CD4-positive, alpha-beta T cell (primary cell): ENCODE data around the gene REV1. TPM values are rescaled to one million over a fixed set of nuclear protein-coding genes. Genes with fewer than 3 reads are reported as not detected.

Experiments used
- ATAC-seq: fragments of 200-7000 bp; cut with Tn5 transposase; one replicate; pipeline ENCODE4 v1.10.0; 2022; ENCODE audit warnings: mild to moderate bottlenecking; ENCODE audit not compliant: poor library complexity
- CTCF ChIA-PET: fragments of 350-600 bp; sonication (Branson Sonifier 250); formaldehyde crosslinking; loops from one replicate; lab custom pipeline; 2021; ENCODE audit warnings: antibody characterized with exemption, inconsistent platforms; lab: Charles Lee
- POLR2A ChIA-PET: fragments of 350-600 bp; sonication (Branson Sonifier 250); formaldehyde crosslinking; loops from one replicate; lab custom pipeline; 2021; ENCODE audit warnings: antibody characterized with exemption, inconsistent platforms; lab: Charles Lee
- DNase-seq, 14 experiments: peaks; one replicate each; pipeline ENCODE4 v3.0.0-alpha.2; 2013 to 2020; ENCODE audit warnings: mixed read lengths in 2 of 14
- H3K27ac ChIP-seq, 2 donors: one replicate each; pipeline versions ENCODE4 v1.5.1 to v1.7.0; 2013; ENCODE audit warnings: low read length in 2 of 2, low read depth in 1 of 2, mild to moderate bottlenecking in 1 of 2
- H3K27me3 ChIP-seq, 2 experiments: 1 replicate in 1 of 2; 2 replicates in 1 of 2; pipeline versions ENCODE4 v1.6.1 to v1.7.0; 2013; ENCODE audit warnings: low read length in 2 of 2, control low read depth in 1 of 2, mild to moderate bottlenecking in 1 of 2, moderate library complexity in 1 of 2; ENCODE audit not compliant: insufficient read depth in 2 of 2, control insufficient read depth in 1 of 2
- H3K36me3 ChIP-seq: one replicate; pipeline ENCODE4 v1.6.1; 2013; ENCODE audit warnings: low read length, control low read depth; ENCODE audit not compliant: insufficient read depth
- H3K4me1 ChIP-seq: one replicate; pipeline ENCODE4 v1.6.1; 2013; ENCODE audit warnings: low read length, control low read depth; ENCODE audit not compliant: insufficient read depth
- H3K4me3 ChIP-seq: one replicate; pipeline ENCODE4 v1.5.1; 2013; ENCODE audit warnings: mild to moderate bottlenecking, low read length, moderate library complexity
- H3K9me3 ChIP-seq, 2 experiments: 1 replicate in 1 of 2; 2 replicates in 1 of 2; pipeline versions ENCODE4 v1.6.1 to v1.7.0; 2013; ENCODE audit warnings: low read length in 2 of 2, mild to moderate bottlenecking in 2 of 2, control low read depth in 1 of 2, moderate library complexity in 1 of 2; ENCODE audit not compliant: control insufficient read depth in 1 of 2, insufficient read depth in 1 of 2
- H3K27ac Mint-ChIP-seq: one replicate; pipeline ENCODE4 v1.8.0; 2020; ENCODE audit warnings: mixed read lengths
- H3K27me3 Mint-ChIP-seq: one replicate; pipeline ENCODE4 v1.8.0; 2021; ENCODE audit warnings: mixed read lengths
- H3K36me3 Mint-ChIP-seq: one replicate; pipeline ENCODE4 v1.8.0; 2021; ENCODE audit warnings: low read depth, mixed read lengths
- H3K4me1 Mint-ChIP-seq: one replicate; pipeline ENCODE4 v1.8.0; 2021; ENCODE audit warnings: low read depth, mixed read lengths
- H3K4me3 Mint-ChIP-seq: one replicate; pipeline ENCODE4 v1.8.0; 2020; ENCODE audit warnings: mild to moderate bottlenecking, mixed read lengths
- H3K9me3 Mint-ChIP-seq: one replicate; pipeline ENCODE4 v1.8.0; 2020; ENCODE audit warnings: mixed read lengths
- CTCF ChIP-seq: fragments of 200-600 bp; IDR thresholded peaks from one replicate; pipeline ENCODE4 v1.8.0; 2022; ENCODE audit warnings: antibody characterized with exemption, mild to moderate bottlenecking
- intact Hi-C, 2 experiments: fragments of 100-400 bp; cut with DNase I in 1 of 2; cut with micrococcal nuclease in 1 of 2; formaldehyde crosslinking; loops; one replicate each; pipeline versions ENCODE4 v1.15.1 to v1.9.0; 2023 to 2025; cut with DNase I, micrococcal nuclease
- total RNA-seq, 174 experiments: library from RNA in 2 of 174; stranded (reverse) in 2 of 174; gene quantifications; one replicate each; pipeline ENCODE4 v1.2.3 and lab custom pipeline; 2021 to 2026

REV1 gene
- total RNA-seq, 2 experiments from 2014 or later: 39.8 TPM

- H3K27me3 Mint-ChIP-seq: no peaks in the 10 kb centered on the region
- intact Hi-C loops: no loop called here
- H3K4me3 ChIP-seq: no peak overlapping the region
- H3K4me1 ChIP-seq: no peaks in the 10 kb centered on the region
- H3K36me3 ChIP-seq: peaks cover 93% of the 10 kb centered on the region
- TF ChIP-seq CTCF: no peak
- DNase-seq: no peak
- H3K36me3 Mint-ChIP-seq: peaks cover 88% of the 10 kb centered on the region
- POLR2A ChIA-PET: no interaction called here
- H3K4me1 Mint-ChIP-seq: peaks cover 8% of the 10 kb centered on the region
- H3K9me3 ChIP-seq: no peaks in the 10 kb centered on the region
- no peak overlapping the region for H3K27ac ChIP-seq
- CTCF ChIA-PET: no interaction called here
- no peak overlapping the region for H3K4me3 Mint-ChIP-seq
- H3K27ac Mint-ChIP-seq: peak overlapping the region; percentile 14
- H3K9me3 Mint-ChIP-seq: no peaks in the 10 kb centered on the region
- H3K27me3 ChIP-seq: no peaks in the 10 kb centered on the region
- no peak for ATAC-seq
Measured at GRCh38 chr2:99399063-99399462, 90.8 kb downstream of the REV1 start.

- Mint-ChIP-seq H3K4me3 (no peak overlapping the region), H3K4me1 (peaks cover 2% of the 10 kb centered on the region), H3K36me3 (peaks cover 87% of the 10 kb centered on the region), H3K27ac (no peak overlapping the region), H3K9me3 (no peaks in the 10 kb centered on the region), H3K27me3 (no peaks in the 10 kb centered on the region)
- no peak for TF ChIP-seq CTCF
- H3K27ac ChIP-seq: no peak overlapping the region
- ChIA-PET POLR2A (no interaction called here), CTCF (no interaction called here)
- no peaks in the 10 kb centered on the region for H3K4me1 ChIP-seq
- H3K36me3 ChIP-seq: peaks cover 94% of the 10 kb centered on the region
- ATAC-seq: no peak
- no peak for DNase-seq
- intact Hi-C loops: no loop called here
- H3K4me3 ChIP-seq: no peak overlapping the region
- no peaks in the 10 kb centered on the region for H3K9me3 ChIP-seq
- no peaks in the 10 kb centered on the region for H3K27me3 ChIP-seq
Measured at GRCh38 chr2:99398303-99398702, 91.5 kb downstream of the REV1 start.

GRCh38 chr2:99397266-99397920 is 92.4 kb downstream of the REV1 start:
- ChIA-PET CTCF (no interaction called here), POLR2A (no interaction called here)
- peaks cover 94% of the 10 kb centered on the region for H3K36me3 ChIP-seq
- no peak overlapping the region for H3K4me3 ChIP-seq
- H3K9me3 ChIP-seq: no peaks in the 10 kb centered on the region
- Mint-ChIP-seq H3K27ac (no peak overlapping the region), H3K27me3 (no peaks in the 10 kb centered on the region), H3K36me3 (peaks cover 85% of the 10 kb centered on the region), H3K9me3 (no peaks in the 10 kb centered on the region), H3K4me3 (no peak overlapping the region), H3K4me1 (no peaks in the 10 kb centered on the region)
- H3K27ac ChIP-seq: peak overlapping the region in 1 of 2 donors; percentile 2
- no peak for ATAC-seq
- H3K4me1 ChIP-seq: no peaks in the 10 kb centered on the region
- intact Hi-C loops: no loop called here
- DNase-seq: no peak
- TF ChIP-seq CTCF: no peak
- H3K27me3 ChIP-seq: no peaks in the 10 kb centered on the region
